ENCODE measurements around the gene HIGD1A.

Gene HIGD1A

GRCh38 chr3:42804106-42804830, at the start of gene HIGD1A:
Gene HIGD1A, minus strand, starts transcription at chr3:42804490. Its CDS starts 10,237 bp downstream, at chr3:42794253.
- peak; percentile 93 for DNase-seq (ENCODE audit: low read depth)
- TF ChIP-seq CTCF (conservative IDR thresholded peaks at IDR 0.05; ENCODE audit: low read length): no peak
- H3K4me3 ChIP-seq (ENCODE audit: low read length): peak within 1 kb of the TSS; percentile 91

- no peak for TF ChIP-seq CTCF (conservative IDR thresholded peaks at IDR 0.05; ENCODE audit: low read length)
- no peak for DNase-seq (ENCODE audit: low read depth)
- H3K4me3 ChIP-seq (ENCODE audit: low read length): no peak overlapping the region
These were observed 49.5 kb upstream of the HIGD1A start for GRCh38 chr3:42853739-42854302.

DNA sequence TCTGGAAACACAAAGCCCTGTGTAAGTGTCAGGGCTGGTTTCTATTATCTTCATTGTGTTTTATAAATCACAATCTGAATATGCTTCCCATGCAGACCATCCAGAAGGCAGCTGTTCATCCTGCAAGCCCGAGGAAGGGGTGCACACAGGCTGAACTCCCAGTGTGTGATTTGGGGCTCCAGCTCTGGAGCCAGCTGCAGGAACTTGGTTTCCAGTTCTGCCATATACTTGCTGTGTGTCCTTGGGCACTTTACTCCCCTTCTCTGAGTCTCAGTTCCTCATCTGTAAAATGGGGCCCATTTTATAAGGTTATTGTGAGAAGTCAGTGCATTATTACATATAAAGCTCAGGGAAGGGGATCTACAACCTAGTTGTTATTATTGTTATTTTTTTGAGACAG, 48.8 kb upstream of the HIGD1A start:
- DNase-seq (ENCODE audit: low read depth): no peak
- no peak overlapping the region for H3K4me3 ChIP-seq (ENCODE audit: low read length)

DNA sequence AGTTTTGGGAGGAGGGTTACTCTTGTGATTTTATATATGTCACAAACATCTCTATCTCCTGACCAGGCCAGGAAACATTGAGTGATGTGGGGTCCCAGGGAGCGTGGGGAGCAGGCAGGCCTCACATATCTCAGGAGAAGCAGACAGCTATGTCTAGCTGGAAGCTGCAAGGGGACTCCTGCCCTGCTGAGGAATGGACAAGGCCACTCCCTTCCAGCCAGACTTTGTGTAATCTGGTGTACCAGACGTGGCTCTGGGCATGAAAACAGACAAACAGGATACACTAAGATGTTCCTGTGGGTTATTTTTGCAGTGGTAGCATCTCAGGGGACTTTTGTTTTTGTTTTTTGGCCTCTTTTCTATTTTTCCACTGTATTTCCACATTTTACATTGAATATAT, 48.2 kb upstream of the HIGD1A start:
- DNase-seq (ENCODE audit: low read depth): no peak
- TF ChIP-seq CTCF (conservative IDR thresholded peaks at IDR 0.05; ENCODE audit: low read length): no peak
- H3K4me3 ChIP-seq (ENCODE audit: low read length): no peak overlapping the region

More for the DNA sequence above, 48.8 kb upstream of the HIGD1A start:
- TF ChIP-seq CTCF (conservative IDR thresholded peaks at IDR 0.05; ENCODE audit: low read length): no peak

DNA sequence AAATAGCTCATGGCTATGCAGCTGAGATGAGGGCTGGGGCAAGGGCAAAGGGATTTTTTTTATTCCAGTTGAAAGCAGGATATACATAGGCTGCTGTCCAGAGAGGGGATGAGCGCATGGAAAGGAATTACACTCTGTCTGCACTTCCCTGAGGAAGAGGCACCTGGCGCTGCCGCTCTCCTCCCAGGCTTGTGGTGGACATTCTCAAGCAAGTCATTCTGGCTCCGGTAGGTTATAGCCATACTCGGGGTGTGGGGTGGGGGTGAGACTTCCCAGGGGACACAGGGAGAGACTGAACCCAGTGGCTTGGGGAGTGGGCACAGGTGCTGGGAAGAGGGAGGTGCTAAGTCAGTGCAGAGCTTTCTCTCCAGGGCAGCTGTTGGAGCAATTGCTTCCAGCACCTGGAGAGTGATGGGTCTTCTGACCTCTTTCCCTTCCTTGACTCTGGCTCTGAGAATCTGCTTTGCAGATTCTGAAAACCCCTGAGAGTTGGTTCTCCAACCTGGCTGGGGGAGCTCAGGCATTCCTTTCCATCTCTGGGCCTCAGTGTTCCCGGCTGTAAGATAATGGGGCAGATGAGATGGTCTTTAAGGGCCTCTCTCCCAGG, 47.0 kb upstream of the HIGD1A start:
- TF ChIP-seq CTCF (conservative IDR thresholded peaks at IDR 0.05; ENCODE audit: low read length): no peak
- no peak for DNase-seq (ENCODE audit: low read depth)
- no peak overlapping the region for H3K4me3 ChIP-seq (ENCODE audit: low read length)

DNA sequence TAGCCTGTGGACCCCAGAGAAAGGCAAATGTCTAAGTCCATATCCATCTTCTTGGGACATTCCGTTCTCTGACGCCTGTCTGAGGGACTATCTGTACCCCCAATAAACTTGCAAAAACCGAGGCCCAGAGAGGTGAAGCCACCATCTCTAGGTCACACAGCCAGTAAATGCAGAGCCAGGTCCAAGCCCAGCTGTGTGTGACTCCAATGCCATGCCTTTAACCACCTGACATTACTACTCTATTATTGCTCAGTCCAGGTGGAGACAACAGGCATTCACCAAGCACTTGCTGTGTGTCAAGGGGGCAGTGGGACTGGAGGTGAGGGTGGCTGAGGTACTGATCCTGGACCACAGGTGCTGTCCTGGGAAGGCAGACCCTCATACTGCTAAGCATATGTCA, 46.0 kb upstream of the HIGD1A start:
- no peak for TF ChIP-seq CTCF (conservative IDR thresholded peaks at IDR 0.05; ENCODE audit: low read length)
- DNase-seq (ENCODE audit: low read depth): no peak
- no peak overlapping the region for H3K4me3 ChIP-seq (ENCODE audit: low read length)

DNA sequence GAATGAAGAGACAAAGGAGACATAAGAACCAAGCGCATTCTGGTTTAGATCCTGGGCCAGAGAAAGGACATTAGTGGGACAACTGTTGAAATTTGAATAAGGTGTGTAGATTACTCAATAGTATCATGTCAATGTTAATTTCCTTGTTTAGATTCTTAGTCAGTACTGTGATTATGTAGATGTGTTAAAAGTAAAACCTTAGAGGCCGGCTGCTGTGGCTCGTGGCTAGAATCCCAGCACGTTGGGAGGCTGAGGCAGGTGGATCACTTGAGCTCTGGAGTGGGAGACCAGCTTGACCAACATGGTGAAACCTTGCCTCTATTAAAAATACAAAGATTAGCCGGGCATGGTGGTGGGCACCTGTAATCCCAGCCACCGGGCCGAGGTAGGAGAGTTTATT, 44.7 kb upstream of the HIGD1A start:
- no peak overlapping the region for H3K4me3 ChIP-seq (ENCODE audit: low read length)
- DNase-seq (ENCODE audit: low read depth): no peak
- TF ChIP-seq CTCF (conservative IDR thresholded peaks at IDR 0.05; ENCODE audit: low read length): no peak
